Small intestine (tissue), 7 donors: Measurements from ENCODE around the gene KCNK15. TPM values are rescaled to one million over a fixed set of nuclear protein-coding genes. Genes with fewer than 3 reads are reported as not detected.

Experiments
- DNase-seq, 2 donors: peaks; one replicate each; pipeline versions ENCODE4 v3.0.0 to v3.0.0-alpha.2; 2013
- FAIRE-seq: peaks from 2 replicates; lab custom pipeline; 2012; peaks lifted over from hg19 to GRCh38; lab: Jason Lieb, UNC
- H3K27ac ChIP-seq, 3 donors: one replicate each; pipeline ENCODE4 v1.5.1; 2013; ENCODE audit warnings: low read length in 2 of 3, mild to moderate bottlenecking in 2 of 3, control low read depth in 1 of 3, inconsistent platforms in 1 of 3, low read depth in 1 of 3, moderate library complexity in 1 of 3
- H3K27me3 ChIP-seq, 3 donors: one replicate each; pipeline ENCODE4 v1.6.1; 2013; ENCODE audit warnings: low read length in 3 of 3, inconsistent platforms in 1 of 3; ENCODE audit not compliant: control insufficient read depth in 3 of 3, insufficient read depth in 3 of 3
- H3K36me3 ChIP-seq, 3 donors: one replicate each; pipeline ENCODE4 v1.6.1; 2013; ENCODE audit warnings: low read length in 3 of 3, inconsistent platforms in 1 of 3, low read depth in 1 of 3, mild to moderate bottlenecking in 1 of 3, moderate library complexity in 1 of 3; ENCODE audit not compliant: control insufficient read depth in 3 of 3, insufficient read depth in 2 of 3
- H3K4me1 ChIP-seq, 3 donors: one replicate each; pipeline ENCODE4 v1.6.1; 2013; ENCODE audit warnings: low read length in 2 of 3, inconsistent platforms in 1 of 3, low read depth in 1 of 3, mild to moderate bottlenecking in 1 of 3, moderate library complexity in 1 of 3; ENCODE audit not compliant: control insufficient read depth in 3 of 3, insufficient read depth in 2 of 3
- H3K4me3 ChIP-seq, 3 donors: one replicate each; pipeline ENCODE4 v1.5.1; 2013; ENCODE audit warnings: low read length in 3 of 3, control low read depth in 1 of 3, inconsistent platforms in 1 of 3, low read depth in 1 of 3, mild to moderate bottlenecking in 1 of 3, moderate library complexity in 1 of 3
- H3K9me3 ChIP-seq, 2 donors: one replicate each; pipeline ENCODE4 v1.6.1; 2013; ENCODE audit warnings: low read depth in 1 of 2, low read length in 1 of 2; ENCODE audit not compliant: control insufficient read depth in 2 of 2, insufficient read depth in 1 of 2
- WGBS, 3 donors: extraction: QIAGEN DNeasy Blood & Tissue Kit; methylation state at CpG; one replicate each; pipeline ENCODE4 v1.1.7; 2013; 5-methylcytosine and 5-hydroxymethylcytosine counted together
- polyA plus RNA-seq, 4 donors: library from polyadenylated mRNA; stranded (reverse) in 3 of 4; unstranded in 1 of 4; fragments of 200-250 nt in 3 of 4; fragments of 120-200 nt in 1 of 4; gene quantifications; one replicate each; pipeline versions ENCODE4 v1.2.1 to v1.2.3, GENCODE V29; 2013
- donor health status: healthy with polysubstance abuse.
- donor health status: control.
- donor health status: control.
- donor health status: Bipolar disorder and iron deficiency.
- donor health status: healthy.

The KCNK15 gene
- polyA plus RNA-seq, 4 donors: 0.35 to 0.67 TPM; not detected in 2

DNA sequence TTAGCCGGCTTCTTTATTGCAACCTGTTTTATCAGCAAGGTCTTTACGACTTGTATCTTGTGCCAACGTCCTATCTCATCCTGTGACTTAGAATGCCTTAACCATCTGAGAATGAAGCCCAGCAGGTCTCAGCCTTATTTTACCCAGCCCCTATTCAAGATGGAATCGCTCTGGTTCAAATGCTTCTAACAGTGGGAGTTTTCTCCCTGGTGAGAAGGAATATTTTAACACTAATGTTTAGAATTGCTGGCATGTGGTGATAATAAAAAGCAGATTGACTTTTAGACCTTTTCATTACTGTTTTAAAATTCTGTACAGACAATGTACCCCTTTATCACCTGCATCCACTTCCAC, 9.9 kb upstream of the KCNK15 start:
- H3K4me3 ChIP-seq: no peak overlapping the region

DNA sequence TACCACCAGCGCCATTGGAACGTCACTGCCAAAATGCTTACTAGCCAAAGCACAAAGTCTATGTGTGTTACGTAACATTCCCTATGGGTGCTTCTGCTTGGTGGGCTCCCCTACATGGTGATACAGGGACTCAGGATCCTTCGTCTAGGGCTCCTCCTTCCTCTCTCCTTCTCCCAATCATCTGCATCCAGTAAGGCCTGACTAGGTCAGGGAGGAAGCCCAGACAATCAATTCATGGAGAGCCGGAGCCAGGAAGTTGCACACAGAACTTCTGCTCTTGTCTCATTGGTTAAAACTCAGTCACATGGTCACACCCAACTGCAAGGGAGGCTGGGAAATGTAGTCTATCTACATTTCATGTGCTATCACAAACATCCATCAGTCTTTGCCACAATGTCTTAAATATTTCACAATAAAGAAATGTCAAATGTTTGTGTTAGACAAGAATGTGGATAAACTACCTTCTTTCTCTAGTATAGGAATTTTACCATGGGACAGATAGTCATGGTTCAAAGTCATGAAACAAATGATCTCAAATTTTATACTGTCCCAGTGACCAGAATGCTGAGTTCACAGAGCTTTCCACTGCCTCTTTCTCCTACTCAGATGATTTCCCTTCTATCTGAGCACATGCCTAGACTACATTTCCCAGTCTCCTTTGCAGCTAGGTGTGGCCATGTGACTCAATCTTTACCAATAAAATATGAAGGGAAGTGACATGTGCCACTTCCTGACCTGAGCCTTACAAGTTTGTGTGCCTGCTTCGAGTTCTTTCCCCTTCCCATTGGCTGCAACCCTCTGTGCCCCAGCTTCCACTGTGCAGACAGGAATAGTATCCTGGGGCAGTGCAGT, 9.3 kb upstream of the KCNK15 start:
- Histone ChIP-seq H3K27me3 (no peaks in the 10 kb centered on the region), H3K4me3 (no peak overlapping the region), H3K27ac (peak overlapping the region; percentile 32 to 63 (median 60)), H3K9me3 (peaks cover 0 to 6% of the 10 kb centered on the region in 2 donors), H3K36me3 (no peaks in the 10 kb centered on the region), H3K4me1 (no peaks in the 10 kb centered on the region)
- FAIRE-seq: no peak
- 11 to 38% (median 19%) methylated on average over 6 of the region's 6 CpGs for WGBS, 3 donors
- DNase-seq: peak; percentile 90 to 92

More for the DNA sequence above, 9.9 kb upstream of the KCNK15 start:
- no peak for FAIRE-seq
- H3K36me3 ChIP-seq: no peaks in the 10 kb centered on the region
- WGBS, 3 donors: 48 to 77% (median 68%) methylated on average over 4 of the region's 4 CpGs
- peaks cover 0 to 6% of the 10 kb centered on the region in 2 donors for H3K9me3 ChIP-seq
- no peak for DNase-seq
- peak overlapping the region in 2 of 3 donors; percentile 32 to 60 for H3K27ac ChIP-seq
- H3K27me3 ChIP-seq: no peaks in the 10 kb centered on the region
- H3K4me1 ChIP-seq: no peaks in the 10 kb centered on the region

DNA sequence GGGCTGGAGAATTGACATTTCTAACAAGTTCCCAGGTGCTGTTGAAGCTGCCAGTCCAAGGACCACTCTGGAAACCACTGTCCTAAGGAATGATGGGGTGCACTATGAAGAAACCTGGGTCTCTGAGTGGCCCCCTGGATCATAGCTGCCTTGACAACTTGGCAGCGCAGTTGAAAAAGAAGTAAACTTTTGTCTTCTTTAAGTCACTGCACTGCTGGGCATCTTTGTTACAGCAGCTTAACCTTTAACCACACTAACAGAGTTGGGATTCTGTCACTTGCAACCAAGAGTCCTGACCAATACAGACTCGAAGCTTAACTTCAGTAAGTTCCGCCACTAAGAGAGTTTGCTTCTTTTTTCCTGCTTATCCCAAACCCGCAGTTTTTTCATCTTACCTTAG, 8.5 kb upstream of the KCNK15 start:
- Histone ChIP-seq H3K4me1 (no peaks in the 10 kb centered on the region), H3K9me3 (peaks cover 0 to 6% of the 10 kb centered on the region in 2 donors), H3K27ac (no peak overlapping the region), H3K4me3 (no peak overlapping the region), H3K27me3 (no peaks in the 10 kb centered on the region), H3K36me3 (no peaks in the 10 kb centered on the region)
- WGBS, 3 donors: 97 to 99% (median 98%) methylated on average over 4 of the region's 4 CpGs
- no peak for FAIRE-seq
- no peak for DNase-seq

DNA sequence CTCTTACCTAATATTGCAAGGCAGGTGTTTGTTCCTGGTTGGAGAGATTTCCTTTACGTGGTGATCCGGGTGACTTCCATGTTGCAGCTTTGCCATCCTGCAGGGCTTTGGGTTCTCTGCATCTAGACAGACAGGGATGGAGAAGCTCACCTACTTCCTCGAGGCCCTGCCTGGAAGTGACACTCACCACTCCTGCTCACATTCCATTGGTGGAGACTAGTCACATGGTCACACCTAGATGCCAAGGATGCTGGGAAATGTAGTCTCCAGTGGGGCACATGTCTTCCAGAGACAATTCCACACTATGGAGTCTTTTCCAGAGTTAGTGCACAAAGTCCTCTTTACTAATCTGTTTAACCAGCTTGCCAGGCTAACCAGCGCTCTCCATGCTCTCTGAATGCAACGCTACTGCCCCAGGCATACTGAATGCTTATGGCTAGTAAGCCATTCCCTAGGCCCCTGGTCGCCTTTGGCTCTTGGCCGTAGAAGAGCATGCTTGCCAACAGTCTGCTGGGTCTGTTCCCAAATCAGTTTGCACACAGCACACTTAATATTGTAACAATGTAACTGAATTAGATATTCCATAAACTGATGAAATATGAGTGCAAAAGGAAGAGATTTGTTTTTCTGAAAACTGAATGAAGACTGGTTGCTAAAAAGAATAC, 6.7 kb upstream of the KCNK15 start:
- no peak overlapping the region for H3K27ac ChIP-seq
- H3K4me1 ChIP-seq: no peaks in the 10 kb centered on the region
- H3K4me3 ChIP-seq: no peak overlapping the region
- peaks cover 0 to 6% of the 10 kb centered on the region in 2 donors for H3K9me3 ChIP-seq
- FAIRE-seq (no peak), DNase-seq (peak; percentile 83 to 85)
- peaks cover 0 to 7% (median 2%) of the 10 kb centered on the region in 3 donors for H3K27me3 ChIP-seq
- H3K36me3 ChIP-seq: no peaks in the 10 kb centered on the region
- 67 to 76% (median 71%) methylated on average over 7 of the region's 7 CpGs for WGBS, 3 donors

DNA sequence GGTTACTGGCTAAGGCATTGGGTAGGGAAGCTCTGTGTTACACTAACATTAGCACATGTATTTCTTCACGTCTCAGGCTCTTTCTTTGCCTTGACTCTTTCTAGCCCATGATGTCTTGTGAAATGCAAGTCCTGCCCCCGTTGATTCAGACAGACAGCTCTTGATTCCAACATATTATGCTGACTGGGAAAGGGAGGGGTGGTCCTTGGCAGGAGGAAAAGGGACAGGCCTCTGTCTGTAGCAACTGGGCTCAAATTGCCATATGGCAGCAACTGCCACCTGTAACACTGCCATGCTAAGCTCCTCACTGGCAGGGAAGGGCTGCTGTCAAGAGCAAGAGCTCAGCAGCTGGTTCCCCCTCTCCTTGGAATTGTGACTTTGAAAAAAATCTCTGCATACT, 5.7 kb upstream of the KCNK15 start:
- no peak for FAIRE-seq
- H3K36me3 ChIP-seq: no peaks in the 10 kb centered on the region
- peaks cover 0 to 6% of the 10 kb centered on the region in 2 donors for H3K9me3 ChIP-seq
- 73 to 82% (median 82%) methylated on average over 2 of the region's 2 CpGs for WGBS, 3 donors
- no peak overlapping the region for H3K27ac ChIP-seq
- no peak for DNase-seq
- H3K4me1 ChIP-seq: no peaks in the 10 kb centered on the region
- H3K4me3 ChIP-seq: no peak overlapping the region
- peaks cover 0 to 12% (median 2%) of the 10 kb centered on the region in 3 donors for H3K27me3 ChIP-seq

DNA sequence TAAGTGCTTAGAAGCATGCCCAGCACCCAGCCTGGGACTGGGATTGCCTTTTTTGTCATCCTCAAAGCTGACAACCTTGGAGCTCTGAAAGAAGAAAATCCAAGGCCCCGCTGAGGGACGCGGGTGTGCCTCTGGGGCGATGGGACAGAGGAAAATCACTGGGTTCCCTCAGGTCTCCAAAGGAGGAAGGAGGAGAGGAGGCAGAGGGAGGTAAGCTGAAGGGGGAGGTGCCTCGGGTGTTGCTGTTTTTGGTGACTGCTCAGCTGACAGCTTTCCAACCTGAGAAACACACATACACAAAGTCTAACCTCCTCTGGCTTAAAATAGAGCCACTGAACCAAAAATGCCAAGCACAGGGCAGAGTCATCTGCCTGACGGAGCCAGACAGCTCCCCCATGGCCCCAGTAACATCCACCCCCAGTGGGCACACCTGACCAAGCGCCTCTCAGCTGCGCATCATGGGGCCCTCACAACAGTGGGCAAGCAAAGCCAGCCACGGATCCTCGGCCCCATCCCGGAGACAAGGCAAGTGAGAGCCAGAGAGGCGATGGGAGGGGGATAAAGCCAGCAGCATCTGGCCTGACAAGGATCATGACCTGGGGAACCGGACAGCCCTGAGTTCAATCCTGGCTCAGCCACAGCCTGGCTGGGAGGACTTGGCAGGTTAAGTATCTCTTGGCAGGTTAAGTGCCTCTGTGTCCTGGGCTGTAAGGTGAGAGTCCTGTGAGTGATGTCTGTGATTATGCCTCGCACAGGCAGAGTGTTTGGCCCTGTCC, 3.2 kb upstream of the KCNK15 start:
- H3K27me3 ChIP-seq: peaks cover 0 to 21% (median 5%) of the 10 kb centered on the region in 3 donors
- no peaks in the 10 kb centered on the region for H3K36me3 ChIP-seq
- no peak overlapping the region for H3K4me3 ChIP-seq
- FAIRE-seq (no peak), DNase-seq (no peak)
- no peaks in the 10 kb centered on the region for H3K9me3 ChIP-seq
- peaks cover 0 to 8% (median 0%) of the 10 kb centered on the region in 3 donors for H3K4me1 ChIP-seq
- 77 to 87% (median 86%) methylated on average over 14 of the region's 14 CpGs for WGBS, 3 donors
- no peak overlapping the region for H3K27ac ChIP-seq

DNA sequence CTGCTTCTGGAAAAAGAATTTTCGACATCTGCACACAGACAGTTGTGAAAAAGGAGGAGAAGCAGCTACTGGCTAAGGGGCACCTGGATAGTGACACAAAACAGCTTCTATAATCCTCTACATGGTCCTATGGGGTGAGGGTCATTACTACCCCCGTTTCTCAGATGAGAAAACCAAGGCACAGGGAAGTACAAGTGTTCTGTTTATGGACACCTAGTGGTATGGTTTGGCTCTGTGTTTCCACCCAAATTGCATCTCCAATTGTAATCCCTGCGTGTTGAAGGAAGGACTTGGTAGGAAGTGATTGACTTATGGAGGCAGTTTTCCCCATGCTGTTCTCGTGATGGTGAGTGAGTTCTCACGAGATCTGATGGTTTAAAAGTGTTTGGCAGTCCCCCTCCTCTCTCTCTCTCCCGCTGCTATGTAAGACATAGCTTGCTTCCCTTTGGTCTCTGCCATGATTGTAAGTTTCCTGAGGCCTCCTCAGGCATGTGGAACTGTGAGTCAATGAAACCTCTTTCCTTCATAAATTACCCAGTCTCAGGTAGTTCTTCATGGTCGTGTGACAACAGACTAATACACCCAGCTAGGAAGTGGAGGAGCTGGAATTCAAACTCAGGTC, 2.5 kb upstream of the KCNK15 start:
- H3K4me3 ChIP-seq: no peak overlapping the region
- H3K36me3 ChIP-seq: no peaks in the 10 kb centered on the region
- peaks cover 0 to 8% (median 0%) of the 10 kb centered on the region in 3 donors for H3K4me1 ChIP-seq
- FAIRE-seq (no peak), DNase-seq (no peak)
- peaks cover 0 to 21% (median 5%) of the 10 kb centered on the region in 3 donors for H3K27me3 ChIP-seq
- no peak overlapping the region for H3K27ac ChIP-seq
- WGBS, 3 donors: 67 to 71% (median 70%) methylated on average over 7 of the region's 7 CpGs
- H3K9me3 ChIP-seq: no peaks in the 10 kb centered on the region
